Measurements from ENCODE around the gene DGCR6. TPM values are rescaled to one million over a fixed set of nuclear protein-coding genes. Genes with fewer than 3 reads are reported as not detected.
A peak's percentile ranks its signal among the peaks of the same experiment; 100 is the strongest.

DGCR6 gene
- total RNA-seq, 2 donors from 2014 or later = 2.7 to 9.9 TPM

DNA sequence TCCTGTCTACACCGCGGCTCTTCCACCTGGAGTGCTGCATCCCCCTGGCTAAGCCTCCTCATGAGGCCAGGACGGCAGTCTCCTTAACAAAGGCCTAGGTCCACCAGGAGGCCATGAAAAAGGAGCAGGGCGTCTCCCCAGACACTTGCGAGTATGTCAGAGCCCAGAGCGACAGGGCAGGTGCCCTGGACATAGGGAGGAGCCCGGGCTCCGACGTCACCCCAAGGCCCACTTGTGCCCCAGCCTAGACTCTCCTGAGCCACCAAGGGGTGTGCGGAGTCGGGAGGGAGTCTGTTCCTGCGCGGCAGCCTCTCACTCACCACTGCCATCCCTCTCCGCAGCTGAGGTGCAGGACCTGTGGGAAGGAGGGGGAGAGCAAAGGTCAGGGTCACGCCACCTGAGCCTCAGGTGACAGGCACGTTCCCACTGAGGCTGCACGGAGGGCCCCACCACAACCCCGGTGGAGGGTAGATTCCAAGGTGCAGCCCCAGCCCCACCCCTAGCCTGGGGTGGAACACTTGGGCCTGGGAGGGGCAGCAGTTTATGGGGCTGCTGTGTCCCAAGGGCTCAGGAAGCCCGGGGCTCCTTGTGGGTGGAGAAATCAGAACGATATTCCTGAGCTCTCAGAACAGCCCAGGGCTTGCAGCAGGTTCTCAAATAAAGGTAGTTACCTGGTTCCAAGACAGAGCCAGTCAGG is 19.4 kb downstream of the DGCR6 start:
- DNase-seq (ENCODE audit: low spot score) = no peak
- H3K9me3 ChIP-seq = no peaks in the 10 kb centered on the region
- no peaks in the 10 kb centered on the region for H3K36me3 ChIP-seq
- TF ChIP-seq, protein P1, sequence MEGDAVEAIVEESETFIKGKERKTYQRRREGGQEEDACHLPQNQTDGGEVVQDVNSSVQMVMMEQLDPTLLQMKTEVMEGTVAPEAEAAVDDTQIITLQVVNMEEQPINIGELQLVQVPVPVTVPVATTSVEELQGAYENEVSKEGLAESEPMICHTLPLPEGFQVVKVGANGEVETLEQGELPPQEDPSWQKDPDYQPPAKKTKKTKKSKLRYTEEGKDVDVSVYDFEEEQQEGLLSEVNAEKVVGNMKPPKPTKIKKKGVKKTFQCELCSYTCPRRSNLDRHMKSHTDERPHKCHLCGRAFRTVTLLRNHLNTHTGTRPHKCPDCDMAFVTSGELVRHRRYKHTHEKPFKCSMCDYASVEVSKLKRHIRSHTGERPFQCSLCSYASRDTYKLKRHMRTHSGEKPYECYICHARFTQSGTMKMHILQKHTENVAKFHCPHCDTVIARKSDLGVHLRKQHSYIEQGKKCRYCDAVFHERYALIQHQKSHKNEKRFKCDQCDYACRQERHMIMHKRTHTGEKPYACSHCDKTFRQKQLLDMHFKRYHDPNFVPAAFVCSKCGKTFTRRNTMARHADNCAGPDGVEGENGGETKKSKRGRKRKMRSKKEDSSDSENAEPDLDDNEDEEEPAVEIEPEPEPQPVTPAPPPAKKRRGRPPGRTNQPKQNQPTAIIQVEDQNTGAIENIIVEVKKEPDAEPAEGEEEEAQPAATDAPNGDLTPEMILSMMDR (IDR thresholded peaks at IDR 0.05) = no peak
- TF ChIP-seq POLR2AphosphoS5 (IDR thresholded peaks at IDR 0.05) (no peak), POLR2A (IDR thresholded peaks at IDR 0.05) (no peak)
- intact Hi-C loops (cut with DNase I) = no loop called here
- WGBS = no CpG with 5 or more reads among the region's 20 CpGs
- no peaks in the 10 kb centered on the region for H3K4me1 ChIP-seq (replicated peaks)
- H3K27me3 ChIP-seq (replicated peaks; ENCODE audit: insufficient read depth) = no peaks in the 10 kb centered on the region
- H3K4me3 ChIP-seq = no peak overlapping the region
- no peak overlapping the region for H3K27ac ChIP-seq

DNA sequence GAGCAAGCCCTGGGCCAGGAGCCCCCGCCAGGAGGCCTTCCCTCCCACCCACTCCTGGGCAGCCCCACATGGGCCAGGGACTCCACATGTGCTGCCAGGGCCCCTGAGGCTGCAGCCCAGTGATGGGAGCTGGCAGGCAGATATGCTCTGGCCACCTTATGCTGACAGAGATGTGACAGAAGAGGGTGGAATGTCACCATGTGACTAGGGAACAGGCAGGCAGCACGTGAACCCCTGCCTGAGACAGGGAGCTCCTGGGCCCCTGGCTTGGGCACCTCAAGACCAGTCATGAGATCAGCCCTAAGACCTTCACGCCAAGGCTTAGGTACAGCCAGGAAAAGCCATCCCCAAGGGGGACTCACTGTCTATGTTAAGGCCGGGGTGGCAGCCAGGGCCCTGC is 20.9 kb downstream of the DGCR6 start:
- intact Hi-C loops (cut with DNase I) = no loop called here
- WGBS = no CpG with 5 or more reads among the region's 4 CpGs

DNA sequence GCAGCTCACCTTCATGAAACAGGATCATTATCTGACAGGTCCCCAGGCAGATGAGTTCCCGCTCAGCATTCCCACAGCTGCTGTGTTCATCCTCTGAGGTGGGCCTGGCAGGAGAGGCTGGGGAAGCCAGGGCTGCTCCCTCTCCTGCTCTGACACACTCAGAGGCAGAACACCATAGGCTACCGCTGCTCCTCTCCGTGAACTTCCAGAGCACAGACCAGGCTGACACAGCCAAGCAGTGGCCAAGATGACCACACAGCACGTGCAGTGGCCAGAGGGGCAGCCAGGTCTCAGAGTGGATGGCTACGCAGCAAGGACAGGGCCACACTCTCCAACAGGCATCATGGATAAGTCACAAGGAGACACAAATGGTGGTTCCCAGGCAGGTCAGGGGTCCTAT is 21.5 kb downstream of the DGCR6 start:
- no peak for DNase-seq (ENCODE audit: low spot score)
- Histone ChIP-seq H3K27ac (no peak overlapping the region), H3K4me1 (replicated peaks) (no peaks in the 10 kb centered on the region), H3K9me3 (no peaks in the 10 kb centered on the region), H3K27me3 (replicated peaks; ENCODE audit: insufficient read depth) (no peaks in the 10 kb centered on the region), H3K36me3 (no peaks in the 10 kb centered on the region), H3K4me3 (no peak overlapping the region)
- intact Hi-C loops (cut with DNase I) = no loop called here
- no CpG with 5 or more reads among the region's 5 CpGs for WGBS
- TF ChIP-seq, protein P1 (IDR thresholded peaks at IDR 0.05) = no peak
- no peak for TF ChIP-seq POLR2AphosphoS5 (IDR thresholded peaks at IDR 0.05)
- TF ChIP-seq POLR2A (IDR thresholded peaks at IDR 0.05) = no peak

More for the DNA sequence above, 20.9 kb downstream of the DGCR6 start:
- no peak overlapping the region for H3K4me3 ChIP-seq
- no peak for TF ChIP-seq POLR2A (IDR thresholded peaks at IDR 0.05)
- TF ChIP-seq, protein P1 (IDR thresholded peaks at IDR 0.05) = no peak
- DNase-seq (ENCODE audit: low spot score) = no peak
- no peaks in the 10 kb centered on the region for H3K9me3 ChIP-seq
- no peaks in the 10 kb centered on the region for H3K4me1 ChIP-seq (replicated peaks)
- no peak overlapping the region for H3K27ac ChIP-seq
- no peaks in the 10 kb centered on the region for H3K36me3 ChIP-seq
- no peaks in the 10 kb centered on the region for H3K27me3 ChIP-seq (replicated peaks; ENCODE audit: insufficient read depth)

DNA sequence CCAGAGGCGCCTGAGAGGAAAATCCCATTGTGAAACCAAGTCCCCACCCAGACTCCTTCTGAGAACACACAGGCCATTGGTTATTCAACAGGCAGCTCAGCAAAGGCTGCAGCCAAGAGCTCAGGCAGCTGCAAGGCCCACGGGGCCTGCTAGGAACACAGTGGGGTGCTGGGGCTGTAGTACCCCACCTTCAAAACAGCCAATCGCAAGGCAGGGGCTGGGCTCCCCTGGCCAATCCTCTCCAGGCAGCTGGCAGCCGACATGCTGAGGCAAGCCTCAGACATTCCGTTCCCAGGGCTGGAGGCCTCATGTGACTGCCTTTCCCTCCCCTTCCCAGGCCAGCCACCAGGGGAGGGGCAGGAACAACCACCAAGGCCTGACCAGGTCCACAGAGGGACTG is 23.3 kb downstream of the DGCR6 start:
- H3K4me1 ChIP-seq (replicated peaks) = no peaks in the 10 kb centered on the region
- no peaks in the 10 kb centered on the region for H3K9me3 ChIP-seq
- H3K4me3 ChIP-seq = no peak overlapping the region
- no CpG with 5 or more reads among the region's 5 CpGs for WGBS
- intact Hi-C loops (cut with DNase I) = no loop called here
- DNase-seq (ENCODE audit: low spot score) = peak; percentile 29
- no peaks in the 10 kb centered on the region for H3K27me3 ChIP-seq (replicated peaks; ENCODE audit: insufficient read depth)
- no peaks in the 10 kb centered on the region for H3K36me3 ChIP-seq
- H3K27ac ChIP-seq = no peak overlapping the region
- no peak for TF ChIP-seq POLR2A (IDR thresholded peaks at IDR 0.05)
- TF ChIP-seq, protein P1 (IDR thresholded peaks at IDR 0.05) = no peak
- no peak for TF ChIP-seq POLR2AphosphoS5 (IDR thresholded peaks at IDR 0.05)
